SU-DHL-6 (cell line): Measurements from ENCODE around the gene KRTAP21-3.

Source experiments
- CTCF ChIP-seq: fragments of 200-600 bp; sonication (generic); IDR thresholded peaks from one replicate; pipeline ENCODE4 v1.5.1; 2017; ENCODE audit warnings: antibody characterized with exemption, mild to moderate bottlenecking, low read length, moderate library complexity; ENCODE audit not compliant: insufficient read depth, poor library complexity, severe bottlenecking
- EZH2phosphoT487 ChIP-seq: fragments of 200-600 bp; sonication (generic), shearing (Covaris generic); conservative IDR thresholded peaks from 2 replicates; pipeline ENCODE4 v1.6.1; 2018; ENCODE audit warnings: mild to moderate bottlenecking, antibody characterized with exemption, low read length, moderate library complexity, mixed read lengths

GRCh38 chr21:30740462-30740861, 21.9 kb upstream of the KRTAP21-3 start:
- no peak for TF ChIP-seq CTCF
- no peak for TF ChIP-seq EZH2phosphoT487
